A549 (cell line): ENCODE measurements around the gene MORN1. TPM values are rescaled to one million over a fixed set of nuclear protein-coding genes. Genes with fewer than 3 reads are reported as not detected.

ENCODE experiments used
- ATAC-seq, 2 experiments: fragments of 200-7000 bp in 1 of 2; fragments of >200 bp in 1 of 2; cut with Nextera tagmentation in 1 of 2; cut with Tn5 transposase in 1 of 2; 3 replicates each; pipeline versions ENCODE4 v1.8.0 to v1.9.1; 2018 to 2020; ENCODE audit warnings: mild to moderate bottlenecking in 1 of 2, moderate library complexity in 1 of 2
- CTCF ChIA-PET: fragments of 300-600 bp; sonication (Branson Sonifier 250); formaldehyde crosslinking; extraction: SDS; loops from one replicate; lab custom pipeline; 2021; ENCODE audit warnings: antibody characterized with exemption, inconsistent platforms; lab: Yijun Ruan, JAX
- POLR2A ChIA-PET: fragments of 350-600 bp; formaldehyde crosslinking; extraction: SDS; loops from one replicate; lab custom pipeline; 2021; ENCODE audit warnings: antibody characterized with exemption, inconsistent platforms; lab: Yijun Ruan, JAX
- DNase-seq, 2 experiments: peaks; one replicate each; pipeline versions ENCODE4 v3.0.0 to v3.0.0-alpha.2; 2011 to 2016; ENCODE audit warnings: low read depth in 1 of 2, low spot score in 1 of 2
- FAIRE-seq: peaks from 2 replicates; lab custom pipeline; 2011; peaks lifted over from hg19 to GRCh38; lab: Jason Lieb, UNC
- H3K27ac ChIP-seq, 2 experiments: fragments of >200 bp; sonication (Bioruptor Twin); formaldehyde crosslinking; 3 replicates each; pipeline ENCODE4 v1.5.1; 2016 to 2017
- H3K4me1 ChIP-seq: fragments of >200 bp; sonication (Bioruptor Twin); formaldehyde crosslinking; 3 replicates; pipeline ENCODE4 v1.6.1; 2016
- H3K4me2 ChIP-seq: fragments of >200 bp; sonication (Bioruptor Twin); formaldehyde crosslinking; 3 replicates; pipeline ENCODE4 v1.6.1; 2016
- H3K4me3 ChIP-seq: fragments of >200 bp; sonication (Bioruptor Twin); formaldehyde crosslinking; 3 replicates; pipeline ENCODE4 v1.5.1; 2016
- H3K9me3 ChIP-seq: fragments of >200 bp; sonication (Bioruptor Twin); formaldehyde crosslinking; 3 replicates; pipeline ENCODE4 v1.6.1; 2016
- CHD2 ChIP-seq: fragments of 150-350 bp; IDR thresholded peaks from 2 replicates; pipeline ENCODE4 v1.6.1; 2014; ENCODE audit warnings: low read length; ENCODE audit not compliant: partially characterized antibody
- EHF ChIP-seq: fragments of 250-450 bp; sonication (Bioruptor Pico); IDR thresholded peaks from 2 replicates; pipeline ENCODE4 v1.5.0; 2020; ENCODE audit warnings: mild to moderate bottlenecking
- EHMT2 ChIP-seq: fragments of 200-600 bp; sonication (generic); IDR thresholded peaks from 2 replicates; pipeline ENCODE4 v1.6.1; 2016; ENCODE audit warnings: antibody characterized with exemption, low read depth, mild to moderate bottlenecking, moderate library complexity
- EP300 ChIP-seq, 2 experiments: fragments of >200 bp; sonication (Bioruptor Twin); formaldehyde crosslinking; IDR thresholded peaks; 2 replicates in 1 of 2; 3 replicates in 1 of 2; pipeline ENCODE4 v1.6.1; 2016 to 2017
- FOXS1 ChIP-seq: fragments of 250-450 bp; sonication (Bioruptor Pico); IDR thresholded peaks from 2 replicates; pipeline ENCODE4 v1.5.0; 2020; ENCODE audit warnings: mild to moderate bottlenecking, moderate library complexity
- HDAC2 ChIP-seq: fragments of 200-600 bp; sonication (generic); IDR thresholded peaks from 2 replicates; pipeline ENCODE4 v1.6.1; 2016
- HOXB5 ChIP-seq: fragments of 250-450 bp; sonication (Bioruptor Pico); IDR thresholded peaks from 2 replicates; pipeline ENCODE4 v1.5.0; 2020; ENCODE audit warnings: mild to moderate bottlenecking, moderate library complexity
- JUN ChIP-seq, 2 experiments: fragments of >200 bp; sonication (Bioruptor Twin); formaldehyde crosslinking; IDR thresholded peaks; 2 replicates in 1 of 2; 3 replicates in 1 of 2; pipeline ENCODE4 v1.6.1; 2016 to 2017
- KDM1A ChIP-seq: fragments of 200-600 bp; sonication (generic); IDR thresholded peaks from 2 replicates; pipeline ENCODE4 v1.6.1; 2016; ENCODE audit warnings: low read depth, mild to moderate bottlenecking
- MAZ ChIP-seq: fragments of 150-350 bp; IDR thresholded peaks from 2 replicates; pipeline ENCODE4 v1.6.1; 2014; ENCODE audit warnings: antibody characterized with exemption, low read depth, low read length, borderline replicate concordance
- NPAS2 ChIP-seq: fragments of 250-450 bp; sonication (Bioruptor Pico); IDR thresholded peaks from 2 replicates; pipeline ENCODE4 v1.8.0; 2022; ENCODE audit warnings: mild to moderate bottlenecking, moderate library complexity, borderline replicate concordance
- NR3C1 ChIP-seq: fragments of >200 bp; sonication (Bioruptor Twin); formaldehyde crosslinking; IDR thresholded peaks from 3 replicates; pipeline ENCODE4 v1.6.1; 2017
- POLR2A ChIP-seq: IDR thresholded peaks from 2 replicates; pipeline ENCODE4 v1.6.1; 2012; ENCODE audit warnings: mild to moderate bottlenecking, low read length
- RAD21 ChIP-seq, 2 experiments: fragments of >200 bp in 1 of 2; sonication (Bioruptor Twin) in 1 of 2; formaldehyde crosslinking in 1 of 2; IDR thresholded peaks in 1 of 2; conservative IDR thresholded peaks in 1 of 2; 2 replicates in 1 of 2; 3 replicates in 1 of 2; pipeline ENCODE4 v1.6.1; 2012 to 2018; ENCODE audit warnings: inconsistent platforms in 1 of 2
- RCOR1 ChIP-seq: fragments of 150-350 bp; IDR thresholded peaks from 2 replicates; pipeline ENCODE4 v1.6.1; 2014; ENCODE audit warnings: antibody characterized with exemption, low read length, low read depth
- RNF2 ChIP-seq: fragments of 200-600 bp; sonication (generic); IDR thresholded peaks from 2 replicates; pipeline ENCODE4 v1.6.1; 2016; ENCODE audit warnings: low read depth, mild to moderate bottlenecking, antibody characterized with exemption, moderate library complexity, borderline replicate concordance
- SMC3 ChIP-seq: fragments of >200 bp; sonication (Bioruptor Twin); formaldehyde crosslinking; IDR thresholded peaks from 3 replicates; pipeline ENCODE4 v1.6.1; 2018; ENCODE audit warnings: inconsistent platforms
- SREBF2 ChIP-seq: fragments of 450-650 bp; IDR thresholded peaks from 2 replicates; pipeline ENCODE4 v1.6.1; 2014; ENCODE audit warnings: mild to moderate bottlenecking, moderate library complexity
- ZSCAN20 ChIP-seq: fragments of 250-450 bp; sonication (Bioruptor Pico); IDR thresholded peaks from 2 replicates; pipeline ENCODE4 v1.8.0; 2022; ENCODE audit warnings: mild to moderate bottlenecking, moderate library complexity
- WGBS: methylation state at CpG from one replicate; pipeline ENCODE4 v1.1.6; 2017; ENCODE audit errors: missing lambda C conversion rate; 5-methylcytosine and 5-hydroxymethylcytosine counted together
- polyA plus RNA-seq, 4 experiments: library from polyadenylated mRNA; depleted of rRNA in 3 of 4; stranded (reverse); fragments of >200 nt; fragmentation: RNase III in 1 of 4; extraction: RNeasy Plus Mini Kit Qiagen cat#74134 plus additional on column Dnase treatment in 1 of 4; gene quantifications; 2 replicates in 3 of 4; 3 replicates in 1 of 4; pipeline ENCODE4 v1.2.3, GENCODE V29; 2011 to 2017
- TF ChIP-seq, protein P1 (sequence below): fragments of 450-650 bp; IDR thresholded peaks from 2 replicates; pipeline ENCODE4 v1.6.1; 2014; ENCODE audit warnings: antibody characterized with exemption
- TF ChIP-seq, protein P2 (sequence below): fragments of 250-450 bp; sonication (Bioruptor Pico); IDR thresholded peaks from 2 replicates; pipeline ENCODE4 v1.5.0; 2020; ENCODE audit warnings: low read depth, mild to moderate bottlenecking, moderate library complexity
- TF ChIP-seq, protein P3 (sequence below): IDR thresholded peaks from 2 replicates; pipeline ENCODE4 v1.6.1; 2012; ENCODE audit warnings: low read depth, borderline replicate concordance
- TF ChIP-seq, protein P4 (sequence below): fragments of 150-350 bp; IDR thresholded peaks from 2 replicates; pipeline ENCODE4 v1.6.1; 2014; ENCODE audit warnings: low read depth, mild to moderate bottlenecking, low read length

MORN1 gene
- polyA plus RNA-seq, 2 of the 4 experiments (the other 2 are of a cell fraction): 6.9 to 8.9 TPM

DNA sequence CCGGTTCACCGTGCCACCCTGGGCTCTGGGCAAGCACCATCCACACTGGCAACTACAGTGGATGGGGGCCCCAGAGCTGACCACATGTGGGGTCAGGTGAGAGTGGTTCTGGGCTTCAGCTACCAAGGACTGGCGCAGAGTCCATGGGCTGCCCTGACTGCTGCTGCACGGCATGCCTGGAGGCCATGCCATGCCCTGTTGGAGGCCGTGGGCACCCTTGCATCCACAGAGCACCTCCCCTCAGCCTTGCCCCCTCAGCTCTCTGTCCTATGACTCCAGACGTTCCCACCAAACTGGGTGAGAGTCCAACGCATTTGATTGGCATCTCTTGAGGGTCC is 15.5 kb downstream of the MORN1 start:
- Histone ChIP-seq H3K4me3 (no peak overlapping the region), H3K9me3 (no peaks in the 10 kb centered on the region), H3K4me2 (no peak overlapping the region), H3K27ac (no peak overlapping the region), H3K4me1 (peaks cover 4% of the 10 kb centered on the region; the same call in 1 of the 3 replicates)
- CTCF ChIA-PET: interaction anchor here (1.4 to 16.3 kb wide), 2 partner anchors 176 to 181 kb away, joined by 4 to 267 read pairs; partner anchors contain the start of gene FAAP20
- WGBS: 83% methylated on average over 7 of the region's 7 CpGs
- ATAC-seq: no peak
- POLR2A ChIA-PET: no interaction called here
- no peak for TF ChIP-seq KDM1A
- TF ChIP-seq EHF (CRISPR knock-in tag): no peak
- TF ChIP-seq, protein P1, sequence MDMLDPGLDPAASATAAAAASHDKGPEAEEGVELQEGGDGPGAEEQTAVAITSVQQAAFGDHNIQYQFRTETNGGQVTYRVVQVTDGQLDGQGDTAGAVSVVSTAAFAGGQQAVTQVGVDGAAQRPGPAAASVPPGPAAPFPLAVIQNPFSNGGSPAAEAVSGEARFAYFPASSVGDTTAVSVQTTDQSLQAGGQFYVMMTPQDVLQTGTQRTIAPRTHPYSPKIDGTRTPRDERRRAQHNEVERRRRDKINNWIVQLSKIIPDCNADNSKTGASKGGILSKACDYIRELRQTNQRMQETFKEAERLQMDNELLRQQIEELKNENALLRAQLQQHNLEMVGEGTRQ: no peak
- no peak for TF ChIP-seq RAD21 (conservative IDR thresholded peaks at IDR 0.05 in 1 of 2, IDR thresholded peaks at IDR 0.05 in 1 of 2)
- TF ChIP-seq HOXB5 (CRISPR knock-in tag): no peak
- no peak for TF ChIP-seq NR3C1
- no peak for TF ChIP-seq SMC3
- TF ChIP-seq, protein P2, sequence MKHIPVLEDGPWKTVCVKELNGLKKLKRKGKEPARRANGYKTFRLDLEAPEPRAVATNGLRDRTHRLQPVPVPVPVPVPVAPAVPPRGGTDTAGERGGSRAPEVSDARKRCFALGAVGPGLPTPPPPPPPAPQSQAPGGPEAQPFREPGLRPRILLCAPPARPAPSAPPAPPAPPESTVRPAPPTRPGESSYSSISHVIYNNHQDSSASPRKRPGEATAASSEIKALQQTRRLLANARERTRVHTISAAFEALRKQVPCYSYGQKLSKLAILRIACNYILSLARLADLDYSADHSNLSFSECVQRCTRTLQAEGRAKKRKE (CRISPR knock-in tag): no peak
- TF ChIP-seq EHMT2: no peak
- TF ChIP-seq NPAS2: no peak
- TF ChIP-seq, all 56 proteins: peak for 0
- no peak for DNase-seq
- no peak for FAIRE-seq

DNA sequence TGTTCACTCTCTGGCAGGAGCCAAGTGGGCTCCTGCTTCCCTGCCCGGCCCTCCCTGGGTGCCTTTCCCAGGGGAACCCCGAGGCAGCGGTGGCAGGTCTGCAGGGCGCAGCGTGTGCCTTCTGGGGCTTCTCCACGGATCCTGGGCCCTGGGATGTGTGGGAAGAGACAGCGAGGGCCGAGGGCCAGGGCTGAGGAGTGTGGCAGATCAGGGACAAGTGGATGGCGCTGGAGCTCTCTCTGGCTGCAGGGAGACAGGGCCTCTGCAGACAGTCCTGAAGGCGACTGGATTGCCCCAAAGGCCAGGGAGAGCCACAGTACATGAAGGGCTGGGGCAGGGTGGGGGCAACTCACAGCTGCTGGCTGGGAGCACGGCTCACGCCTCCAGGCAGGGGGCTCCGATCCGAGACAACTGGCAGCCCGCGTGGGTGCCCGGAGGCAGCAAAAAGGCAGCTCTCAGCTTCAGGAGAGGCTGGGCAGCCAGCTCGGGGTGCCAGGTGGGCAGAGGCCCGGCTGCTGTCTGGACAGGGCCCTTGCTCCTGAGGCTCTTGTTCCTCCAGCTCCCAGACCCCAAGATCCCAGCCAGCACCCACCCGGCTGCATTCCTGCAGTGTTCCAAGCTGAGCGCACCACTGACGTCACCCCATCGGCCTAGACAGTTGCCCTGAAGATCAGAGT is 16.0 kb downstream of the MORN1 start:
- Histone ChIP-seq H3K9me3 (no peaks in the 10 kb centered on the region), H3K4me3 (no peak overlapping the region), H3K27ac (no peak overlapping the region), H3K4me2 (no peak overlapping the region), H3K4me1 (peaks cover 4% of the 10 kb centered on the region; the same call in 1 of the 3 replicates)
- no peak for TF ChIP-seq EHMT2
- WGBS: 89% methylated on average over 11 of the region's 23 CpGs
- no peak; a peak in 1 of 6 replicates for ATAC-seq
- CTCF ChIA-PET: interaction anchor here (1.4 kb wide), 1 partner anchor 181 kb away, joined by 4 read pairs; the partner anchor contains the start of gene FAAP20
- POLR2A ChIA-PET: no interaction called here
- FAIRE-seq: no peak
- DNase-seq: no peak

DNA sequence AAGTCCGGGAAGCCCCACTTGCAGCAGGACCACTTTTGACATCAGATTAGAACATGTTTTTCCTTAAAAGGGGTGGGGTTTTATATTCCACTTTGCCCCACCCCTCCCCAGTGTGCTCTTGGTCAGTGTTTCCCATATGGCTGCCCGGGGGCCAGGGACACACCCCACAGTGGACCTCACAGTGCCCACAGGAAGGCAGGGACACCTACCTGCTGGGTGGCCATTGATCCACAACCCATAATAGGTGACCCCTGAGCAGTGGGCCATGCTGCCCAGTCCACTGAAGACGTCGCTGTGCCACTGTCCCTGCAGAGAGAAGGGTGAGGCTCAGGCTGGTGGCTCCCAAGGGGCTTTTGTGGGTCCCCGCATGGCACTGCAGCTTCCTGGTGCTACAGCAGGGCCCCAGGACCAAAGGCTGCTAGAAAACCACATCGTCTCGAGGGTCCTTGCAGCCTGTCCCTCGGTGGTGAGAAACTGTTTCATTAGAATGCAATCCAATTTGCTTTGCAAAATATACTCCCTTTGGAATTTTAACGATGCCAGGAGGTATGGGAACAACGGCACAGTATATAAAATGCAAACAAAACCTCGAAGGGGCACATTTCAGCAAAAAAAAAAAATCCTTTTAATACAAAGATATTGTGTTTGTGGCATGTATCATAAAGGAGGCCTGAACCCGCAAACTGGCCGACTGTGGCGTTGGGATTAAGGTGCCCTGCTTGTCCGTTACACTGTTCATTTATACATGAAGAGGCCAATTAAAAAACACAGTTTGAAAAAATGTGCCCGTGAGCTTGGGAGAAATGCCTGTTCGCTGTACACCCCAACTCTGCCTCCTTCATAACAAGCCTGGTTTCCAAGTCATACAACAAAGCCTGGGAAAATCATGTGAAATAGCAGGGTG is 16.9 kb downstream of the MORN1 start:
- Histone ChIP-seq H3K4me1 (peaks cover 4% of the 10 kb centered on the region; the same call in 1 of the 3 replicates), H3K27ac (no peak overlapping the region), H3K4me2 (no peak overlapping the region), H3K4me3 (no peak overlapping the region), H3K9me3 (no peaks in the 10 kb centered on the region)
- no peak for FAIRE-seq
- ChIA-PET CTCF (interaction anchor here (1.4 kb wide), 1 partner anchor 180 kb away, joined by 4 read pairs; the partner anchor contains the start of gene FAAP20), POLR2A (no interaction called here)
- no peak for ATAC-seq
- DNase-seq: no peak
- 80% methylated on average over 13 of the region's 17 CpGs for WGBS
- no peak for TF ChIP-seq HDAC2
- TF ChIP-seq SREBF2: no peak
- no peak for TF ChIP-seq RNF2
- no peak for TF ChIP-seq MAZ
- TF ChIP-seq, protein P1: no peak
- no peak for TF ChIP-seq JUN (IDR thresholded peaks at IDR 0.05)
- TF ChIP-seq, protein P3, sequence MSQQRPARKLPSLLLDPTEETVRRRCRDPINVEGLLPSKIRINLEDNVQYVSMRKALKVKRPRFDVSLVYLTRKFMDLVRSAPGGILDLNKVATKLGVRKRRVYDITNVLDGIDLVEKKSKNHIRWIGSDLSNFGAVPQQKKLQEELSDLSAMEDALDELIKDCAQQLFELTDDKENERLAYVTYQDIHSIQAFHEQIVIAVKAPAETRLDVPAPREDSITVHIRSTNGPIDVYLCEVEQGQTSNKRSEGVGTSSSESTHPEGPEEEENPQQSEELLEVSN: no peak
- no peak for TF ChIP-seq CHD2
- TF ChIP-seq FOXS1 (CRISPR knock-in tag): no peak
- TF ChIP-seq RCOR1: no peak
- no peak for TF ChIP-seq EP300 (IDR thresholded peaks at IDR 0.05)
- TF ChIP-seq, protein P4, sequence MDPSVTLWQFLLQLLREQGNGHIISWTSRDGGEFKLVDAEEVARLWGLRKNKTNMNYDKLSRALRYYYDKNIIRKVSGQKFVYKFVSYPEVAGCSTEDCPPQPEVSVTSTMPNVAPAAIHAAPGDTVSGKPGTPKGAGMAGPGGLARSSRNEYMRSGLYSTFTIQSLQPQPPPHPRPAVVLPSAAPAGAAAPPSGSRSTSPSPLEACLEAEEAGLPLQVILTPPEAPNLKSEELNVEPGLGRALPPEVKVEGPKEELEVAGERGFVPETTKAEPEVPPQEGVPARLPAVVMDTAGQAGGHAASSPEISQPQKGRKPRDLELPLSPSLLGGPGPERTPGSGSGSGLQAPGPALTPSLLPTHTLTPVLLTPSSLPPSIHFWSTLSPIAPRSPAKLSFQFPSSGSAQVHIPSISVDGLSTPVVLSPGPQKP: no peak
- no peak for TF ChIP-seq ZSCAN20 (CRISPR knock-in tag)
- TF ChIP-seq EHF (CRISPR knock-in tag): no peak
- TF ChIP-seq POLR2A: no peak
